Activated naive CD4-positive, alpha-beta T cell treated with anti-CD3 and anti-CD28 coated beads for 36 hours (primary cell): Measurements from ENCODE around the gene GPM6B. TPM values are rescaled to one million over a fixed set of nuclear protein-coding genes. Genes with fewer than 3 reads are reported as not detected.

ENCODE experiments used
- CTCF ChIA-PET: fragments of 350-600 bp; sonication (Branson Sonifier 250); formaldehyde crosslinking; loops from one replicate; lab custom pipeline; 2021; ENCODE audit warnings: antibody characterized with exemption; lab: Charles Lee
- DNase-seq: peaks from one replicate; pipeline ENCODE4 v3.0.0-alpha.2; 2020
- H3K27ac Mint-ChIP-seq: one replicate; pipeline ENCODE4 v1.8.0; 2021; ENCODE audit warnings: mild to moderate bottlenecking, mixed read lengths
- H3K27me3 Mint-ChIP-seq: one replicate; pipeline ENCODE4 v1.8.0; 2021; ENCODE audit warnings: low read depth, mixed read lengths
- H3K36me3 Mint-ChIP-seq: one replicate; pipeline ENCODE4 v1.8.0; 2021; ENCODE audit warnings: low read depth, mixed read lengths
- H3K4me1 Mint-ChIP-seq: one replicate; pipeline ENCODE4 v1.8.0; 2021; ENCODE audit warnings: low read depth, mixed read lengths
- H3K4me3 Mint-ChIP-seq: one replicate; pipeline ENCODE4 v1.8.0; 2021; ENCODE audit warnings: mild to moderate bottlenecking, moderate library complexity, mixed read lengths
- H3K9me3 Mint-ChIP-seq: one replicate; pipeline ENCODE4 v1.8.0; 2021; ENCODE audit warnings: mixed read lengths
- intact Hi-C: fragments of 100-400 bp; cut with micrococcal nuclease; formaldehyde crosslinking; loops from one replicate; pipeline ENCODE4 v1.15.1; 2023
- total RNA-seq, 2 experiments: library from RNA; stranded (reverse); gene quantifications; one replicate each; pipeline ENCODE4 v1.2.3, GENCODE V29; 2021

Gene GPM6B
- total RNA-seq, 2 experiments from 2014 or later, result not detected

- no peaks in the 10 kb centered on the region for H3K9me3 Mint-ChIP-seq
- peaks cover 2% of the 10 kb centered on the region for H3K27me3 Mint-ChIP-seq
- no peak overlapping the region for H3K27ac Mint-ChIP-seq
- no peak for DNase-seq
- CTCF ChIA-PET, result no interaction called here
- no peaks in the 10 kb centered on the region for H3K36me3 Mint-ChIP-seq
- H3K4me3 Mint-ChIP-seq, result no peak overlapping the region
- H3K4me1 Mint-ChIP-seq, result no peaks in the 10 kb centered on the region
- intact Hi-C loops, result no loop called here
Measured at GRCh38 chrX:13808865-13809264, 8.0 kb downstream of the GPM6B start.

- CTCF ChIA-PET, result no interaction called here
- no peaks in the 10 kb centered on the region for H3K9me3 Mint-ChIP-seq
- H3K4me1 Mint-ChIP-seq, result no peaks in the 10 kb centered on the region
- no peak for DNase-seq
- intact Hi-C loops, result no loop called here
- H3K27me3 Mint-ChIP-seq, result peaks cover 2% of the 10 kb centered on the region
- no peak overlapping the region for H3K27ac Mint-ChIP-seq
- H3K4me3 Mint-ChIP-seq, result no peak overlapping the region
- H3K36me3 Mint-ChIP-seq, result no peaks in the 10 kb centered on the region
Measured at GRCh38 chrX:13808293-13808692, 8.6 kb downstream of the GPM6B start.

- H3K9me3 Mint-ChIP-seq, result no peaks in the 10 kb centered on the region
- intact Hi-C loops, result no loop called here
- H3K4me1 Mint-ChIP-seq, result no peaks in the 10 kb centered on the region
Measured at GRCh38 chrX:13805241-13805640, 11.7 kb downstream of the GPM6B start.

GRCh38 chrX:13803116-13803515, 13.8 kb downstream of the GPM6B start:
- no peak overlapping the region for H3K27ac Mint-ChIP-seq

More at GRCh38 chrX:13805241-13805640, 11.7 kb downstream of the GPM6B start:
- no peak for DNase-seq
- no peak overlapping the region for H3K4me3 Mint-ChIP-seq
- H3K27ac Mint-ChIP-seq, result no peak overlapping the region
- CTCF ChIA-PET, result no interaction called here
- no peaks in the 10 kb centered on the region for H3K36me3 Mint-ChIP-seq
- peaks cover 2% of the 10 kb centered on the region for H3K27me3 Mint-ChIP-seq

GRCh38 chrX:13798184-13798583, 18.7 kb downstream of the GPM6B start:
- Mint-ChIP-seq H3K27ac (no peak overlapping the region), H3K4me3 (no peak overlapping the region), H3K9me3 (no peaks in the 10 kb centered on the region), H3K27me3 (no peaks in the 10 kb centered on the region), H3K4me1 (no peaks in the 10 kb centered on the region), H3K36me3 (no peaks in the 10 kb centered on the region)
- CTCF ChIA-PET, result no interaction called here
- intact Hi-C loops, result no loop called here
- DNase-seq, result no peak

More at GRCh38 chrX:13803116-13803515, 13.8 kb downstream of the GPM6B start:
- Mint-ChIP-seq H3K36me3 (no peaks in the 10 kb centered on the region), H3K4me1 (no peaks in the 10 kb centered on the region), H3K27me3 (peaks cover 2% of the 10 kb centered on the region), H3K9me3 (no peaks in the 10 kb centered on the region), H3K4me3 (no peak overlapping the region)
- no peak for DNase-seq
- CTCF ChIA-PET, result no interaction called here
- intact Hi-C loops, result no loop called here

- Mint-ChIP-seq H3K9me3 (no peaks in the 10 kb centered on the region), H3K4me3 (no peak overlapping the region), H3K27ac (no peak overlapping the region), H3K27me3 (no peaks in the 10 kb centered on the region), H3K36me3 (no peaks in the 10 kb centered on the region), H3K4me1 (no peaks in the 10 kb centered on the region)
- CTCF ChIA-PET, result no interaction called here
- intact Hi-C loops, result no loop called here
- DNase-seq, result no peak
Measured at GRCh38 chrX:13797512-13797911, 19.4 kb downstream of the GPM6B start.

GRCh38 chrX:13794417-13794816, 22.5 kb downstream of the GPM6B start:
- intact Hi-C loops, result no loop called here
- no peak for DNase-seq
- Mint-ChIP-seq H3K9me3 (no peaks in the 10 kb centered on the region), H3K4me3 (no peak overlapping the region), H3K27ac (no peak overlapping the region), H3K4me1 (no peaks in the 10 kb centered on the region), H3K36me3 (no peaks in the 10 kb centered on the region), H3K27me3 (no peaks in the 10 kb centered on the region)
- CTCF ChIA-PET, result no interaction called here

GRCh38 chrX:13793897-13794296, 23.0 kb downstream of the GPM6B start:
- CTCF ChIA-PET, result no interaction called here
- intact Hi-C loops, result no loop called here
- no peaks in the 10 kb centered on the region for H3K27me3 Mint-ChIP-seq
- H3K4me1 Mint-ChIP-seq, result no peaks in the 10 kb centered on the region
- H3K27ac Mint-ChIP-seq, result no peak overlapping the region
- no peak for DNase-seq
- no peak overlapping the region for H3K4me3 Mint-ChIP-seq
- no peaks in the 10 kb centered on the region for H3K9me3 Mint-ChIP-seq
- no peaks in the 10 kb centered on the region for H3K36me3 Mint-ChIP-seq

GRCh38 chrX:13791559-13791958, 25.3 kb downstream of the GPM6B start:
- Mint-ChIP-seq H3K4me1 (no peaks in the 10 kb centered on the region), H3K27me3 (no peaks in the 10 kb centered on the region), H3K27ac (no peak overlapping the region), H3K9me3 (no peaks in the 10 kb centered on the region), H3K4me3 (no peak overlapping the region), H3K36me3 (no peaks in the 10 kb centered on the region)
- intact Hi-C loops, result no loop called here
- no peak for DNase-seq
- CTCF ChIA-PET, result interaction anchor here (0.6 kb wide), 1 partner anchor 105 kb away, joined by 3 read pairs; no protein-coding TSS in a partner anchor

- CTCF ChIA-PET, result no interaction called here
- H3K9me3 Mint-ChIP-seq, result no peaks in the 10 kb centered on the region
- no peak overlapping the region for H3K27ac Mint-ChIP-seq
- intact Hi-C loops, result no loop called here
- H3K27me3 Mint-ChIP-seq, result no peaks in the 10 kb centered on the region
- H3K4me1 Mint-ChIP-seq, result no peaks in the 10 kb centered on the region
- no peaks in the 10 kb centered on the region for H3K36me3 Mint-ChIP-seq
- DNase-seq, result no peak
- H3K4me3 Mint-ChIP-seq, result no peak overlapping the region
Measured at GRCh38 chrX:13791145-13791544, 25.7 kb downstream of the GPM6B start.

GRCh38 chrX:13790206-13791131, 26.4 kb downstream of the GPM6B start:
- no peak overlapping the region for H3K27ac Mint-ChIP-seq
- no peaks in the 10 kb centered on the region for H3K27me3 Mint-ChIP-seq
- intact Hi-C loops, result no loop called here
- no peak for DNase-seq
- H3K9me3 Mint-ChIP-seq, result no peaks in the 10 kb centered on the region
- H3K4me3 Mint-ChIP-seq, result no peak overlapping the region
- H3K36me3 Mint-ChIP-seq, result no peaks in the 10 kb centered on the region
- CTCF ChIA-PET, result no interaction called here
- H3K4me1 Mint-ChIP-seq, result no peaks in the 10 kb centered on the region

- H3K36me3 Mint-ChIP-seq, result no peaks in the 10 kb centered on the region
- no peaks in the 10 kb centered on the region for H3K9me3 Mint-ChIP-seq
- no peaks in the 10 kb centered on the region for H3K27me3 Mint-ChIP-seq
- H3K27ac Mint-ChIP-seq, result no peak overlapping the region
- H3K4me1 Mint-ChIP-seq, result no peaks in the 10 kb centered on the region
- no peak for DNase-seq
- CTCF ChIA-PET, result no interaction called here
- intact Hi-C loops, result no loop called here
- no peak overlapping the region for H3K4me3 Mint-ChIP-seq
Measured at GRCh38 chrX:13786048-13786447, 30.8 kb downstream of the GPM6B start.

GRCh38 chrX:13780868-13781427, 35.9 kb downstream of the GPM6B start:
- H3K27ac Mint-ChIP-seq, result no peak overlapping the region
- CTCF ChIA-PET, result interaction anchor here (0.7 kb wide), 1 partner anchor 100 kb away, joined by 3 read pairs; no protein-coding TSS in a partner anchor

More at GRCh38 chrX:13780868-13781427, 35.9 kb downstream of the GPM6B start:
- Mint-ChIP-seq H3K36me3 (no peaks in the 10 kb centered on the region), H3K4me1 (peaks cover 6% of the 10 kb centered on the region), H3K9me3 (no peaks in the 10 kb centered on the region), H3K4me3 (no peak overlapping the region), H3K27me3 (no peaks in the 10 kb centered on the region)
- DNase-seq, result no peak
- intact Hi-C loops, result no loop called here
